ENCODE measurements around the gene MUC5AC.
"Not testable (repeated sequence)": the region's sequence is repeated elsewhere in the genome, so short reads cannot be mapped to it uniquely, and the experiment has no call there.

The MUC5AC gene

DNA sequence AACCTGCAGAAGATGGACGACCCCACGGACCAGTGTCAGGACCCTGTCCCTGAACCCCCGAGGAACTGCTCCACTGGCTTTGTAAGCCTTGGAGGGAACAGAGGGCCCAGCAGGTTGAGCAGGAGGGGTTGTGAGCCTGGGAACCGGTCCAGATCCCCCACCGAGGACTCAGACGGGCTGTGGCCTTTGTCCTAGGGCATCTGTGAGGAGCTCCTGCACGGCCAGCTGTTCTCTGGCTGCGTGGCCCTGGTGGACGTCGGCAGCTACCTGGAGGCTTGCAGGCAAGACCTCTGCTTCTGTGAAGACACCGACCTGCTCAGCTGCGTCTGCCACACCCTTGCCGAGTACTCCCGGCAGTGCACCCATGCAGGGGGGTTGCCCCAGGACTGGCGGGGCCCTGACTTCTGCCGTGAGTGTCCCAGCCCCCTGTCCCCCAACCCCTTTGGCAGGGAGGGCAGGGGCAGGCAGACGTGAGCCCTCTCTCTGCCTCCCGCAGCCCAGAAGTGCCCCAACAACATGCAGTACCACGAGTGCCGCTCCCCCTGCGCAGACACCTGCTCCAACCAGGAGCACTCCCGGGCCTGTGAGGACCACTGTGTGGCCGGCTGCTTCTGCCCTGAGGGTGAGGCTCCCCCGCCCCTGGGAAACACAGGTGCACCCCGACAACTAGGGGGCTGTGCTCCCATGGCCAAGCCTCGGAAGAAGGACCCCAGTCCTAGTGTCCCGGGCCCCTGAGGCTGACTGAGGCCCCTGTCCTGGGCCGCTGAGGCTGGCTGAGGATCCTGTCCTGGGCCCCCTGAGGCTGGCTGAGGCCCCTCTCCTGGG is 6.4 kb downstream of the MUC5AC start:
- TF ChIP-seq, protein P1, sequence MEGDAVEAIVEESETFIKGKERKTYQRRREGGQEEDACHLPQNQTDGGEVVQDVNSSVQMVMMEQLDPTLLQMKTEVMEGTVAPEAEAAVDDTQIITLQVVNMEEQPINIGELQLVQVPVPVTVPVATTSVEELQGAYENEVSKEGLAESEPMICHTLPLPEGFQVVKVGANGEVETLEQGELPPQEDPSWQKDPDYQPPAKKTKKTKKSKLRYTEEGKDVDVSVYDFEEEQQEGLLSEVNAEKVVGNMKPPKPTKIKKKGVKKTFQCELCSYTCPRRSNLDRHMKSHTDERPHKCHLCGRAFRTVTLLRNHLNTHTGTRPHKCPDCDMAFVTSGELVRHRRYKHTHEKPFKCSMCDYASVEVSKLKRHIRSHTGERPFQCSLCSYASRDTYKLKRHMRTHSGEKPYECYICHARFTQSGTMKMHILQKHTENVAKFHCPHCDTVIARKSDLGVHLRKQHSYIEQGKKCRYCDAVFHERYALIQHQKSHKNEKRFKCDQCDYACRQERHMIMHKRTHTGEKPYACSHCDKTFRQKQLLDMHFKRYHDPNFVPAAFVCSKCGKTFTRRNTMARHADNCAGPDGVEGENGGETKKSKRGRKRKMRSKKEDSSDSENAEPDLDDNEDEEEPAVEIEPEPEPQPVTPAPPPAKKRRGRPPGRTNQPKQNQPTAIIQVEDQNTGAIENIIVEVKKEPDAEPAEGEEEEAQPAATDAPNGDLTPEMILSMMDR (IDR thresholded peaks at IDR 0.05; ENCODE audit: low read depth, low read length) = no peak
- no peak for DNase-seq (ENCODE audit: low read depth in 2 of 2)

DNA sequence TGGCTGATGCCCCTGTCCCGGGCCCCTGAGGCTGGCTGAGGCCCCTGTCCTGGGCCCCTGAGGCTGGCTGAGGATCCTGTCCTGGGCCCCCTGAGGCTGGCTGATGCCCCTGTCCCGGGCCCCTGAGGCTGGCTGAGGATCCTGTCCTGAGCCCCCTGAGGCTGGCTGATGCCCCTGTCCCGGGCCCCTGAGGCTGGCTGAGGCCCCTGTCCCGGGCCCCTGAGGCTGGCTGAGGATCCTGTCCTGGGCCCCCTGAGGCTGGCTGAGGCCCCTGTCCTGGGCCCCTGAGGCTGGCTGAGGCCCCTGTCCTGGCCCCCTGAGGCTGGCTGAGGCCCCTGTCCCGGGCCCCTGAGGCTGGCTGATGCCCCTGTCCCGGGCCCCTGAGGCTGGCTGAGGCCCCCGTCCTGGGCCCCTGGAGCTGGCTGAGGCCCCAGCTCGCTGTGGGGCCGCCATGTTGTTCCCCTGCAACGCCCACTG is 7.1 kb downstream of the MUC5AC start:
- not testable (repeated sequence) for DNase-seq (ENCODE audit: low read depth in 2 of 2); H3K4me3 ChIP-seq (replicated peaks in 1 of 2; ENCODE audit: low read depth in 2 of 2, low read length in 2 of 2)

More for the DNA sequence above, 6.4 kb downstream of the MUC5AC start:
- H3K4me3 ChIP-seq (replicated peaks in 1 of 2; ENCODE audit: low read depth in 2 of 2, low read length in 2 of 2) = no peak overlapping the region

DNA sequence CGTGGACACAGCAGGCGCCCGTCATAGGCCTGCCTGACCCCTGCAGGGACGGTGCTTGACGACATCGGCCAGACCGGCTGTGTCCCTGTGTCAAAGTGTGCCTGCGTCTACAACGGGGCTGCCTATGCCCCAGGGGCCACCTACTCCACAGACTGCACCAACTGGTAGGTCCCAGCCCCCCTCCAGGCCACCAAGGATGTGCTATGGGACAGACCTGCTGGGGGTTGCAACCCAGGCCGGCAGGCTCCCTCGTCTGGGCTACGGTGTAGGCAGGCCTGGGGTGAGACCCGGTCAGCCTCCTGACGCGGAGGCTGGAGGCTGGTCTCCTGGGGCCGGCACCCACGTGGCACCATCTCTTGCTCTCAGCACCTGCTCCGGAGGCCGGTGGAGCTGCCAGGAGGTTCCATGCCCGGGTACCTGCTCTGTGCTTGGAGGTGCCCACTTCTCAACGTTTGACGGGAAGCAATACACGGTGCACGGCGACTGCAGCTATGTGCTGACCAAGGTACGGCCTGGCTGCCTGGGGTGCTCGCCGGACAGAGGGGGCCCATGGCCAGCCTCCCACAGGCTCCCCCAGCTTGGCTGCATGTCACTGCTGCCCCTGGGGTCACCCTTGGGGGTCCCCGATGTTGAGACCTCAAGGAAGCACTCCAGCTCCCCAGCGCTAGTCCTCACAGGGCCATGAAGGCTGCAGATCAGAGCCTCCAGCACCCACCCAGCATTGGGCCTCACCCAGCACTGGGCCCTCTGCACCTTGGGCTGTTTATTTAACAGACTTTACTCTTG is 7.7 kb downstream of the MUC5AC start:
- H3K4me3 ChIP-seq (replicated peaks in 1 of 2; ENCODE audit: low read depth in 2 of 2, low read length in 2 of 2) = no peak overlapping the region
- no peak for DNase-seq (ENCODE audit: low read depth in 2 of 2)
- TF ChIP-seq, protein P1 (IDR thresholded peaks at IDR 0.05; ENCODE audit: low read depth, low read length) = no peak

DNA sequence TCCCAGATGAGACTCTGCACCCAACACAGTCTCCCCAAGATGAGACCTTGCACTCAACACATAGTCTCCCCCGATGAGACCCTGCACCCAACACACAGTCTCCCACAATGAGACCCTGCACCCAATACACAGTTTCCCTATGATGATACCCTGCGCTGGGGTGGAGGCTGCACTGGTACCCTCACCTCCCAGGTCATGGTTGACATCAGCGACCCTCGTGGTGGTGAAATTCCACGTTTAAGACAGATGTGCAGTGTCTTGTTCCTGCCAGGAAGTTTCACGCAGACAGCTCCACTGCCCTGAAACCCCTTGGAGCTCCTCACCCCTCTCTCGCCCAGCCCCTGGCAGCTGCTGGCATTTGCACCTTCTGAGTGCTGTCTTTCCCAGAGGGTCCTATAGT is 9.5 kb downstream of the MUC5AC start:
- TF ChIP-seq, protein P1 (IDR thresholded peaks at IDR 0.05; ENCODE audit: low read depth, low read length) = no peak
- no peak overlapping the region for H3K4me3 ChIP-seq (replicated peaks in 1 of 2; ENCODE audit: low read depth in 2 of 2, low read length in 2 of 2)
- DNase-seq (ENCODE audit: low read depth in 2 of 2) = no peak

DNA sequence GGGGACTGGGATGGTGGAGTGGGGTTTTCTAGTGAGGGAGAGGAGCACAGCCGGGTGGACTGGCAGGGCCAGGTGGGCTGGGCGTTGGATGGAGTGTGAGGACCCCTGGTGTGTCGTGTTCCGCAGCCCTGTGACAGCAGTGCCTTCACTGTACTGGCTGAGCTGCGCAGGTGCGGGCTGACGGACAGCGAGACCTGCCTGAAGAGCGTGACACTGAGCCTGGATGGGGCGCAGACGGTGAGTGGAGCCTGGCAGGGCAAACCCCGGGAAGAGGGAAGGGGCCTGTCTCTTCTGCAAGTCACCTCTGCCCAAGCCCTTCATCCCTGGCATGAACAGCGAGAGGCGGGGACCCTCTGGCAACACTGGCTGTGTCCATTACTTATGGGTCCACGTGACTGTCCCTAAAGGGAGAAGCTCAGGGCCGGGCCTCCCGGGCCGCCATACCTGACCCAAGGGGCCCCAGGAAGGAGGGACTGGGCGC is 10.0 kb downstream of the MUC5AC start:
- TF ChIP-seq, protein P1 (IDR thresholded peaks at IDR 0.05; ENCODE audit: low read depth, low read length) = no peak
- DNase-seq (ENCODE audit: low read depth in 2 of 2) = no peak
- H3K4me3 ChIP-seq (replicated peaks in 1 of 2; ENCODE audit: low read depth in 2 of 2, low read length in 2 of 2) = no peak overlapping the region

DNA sequence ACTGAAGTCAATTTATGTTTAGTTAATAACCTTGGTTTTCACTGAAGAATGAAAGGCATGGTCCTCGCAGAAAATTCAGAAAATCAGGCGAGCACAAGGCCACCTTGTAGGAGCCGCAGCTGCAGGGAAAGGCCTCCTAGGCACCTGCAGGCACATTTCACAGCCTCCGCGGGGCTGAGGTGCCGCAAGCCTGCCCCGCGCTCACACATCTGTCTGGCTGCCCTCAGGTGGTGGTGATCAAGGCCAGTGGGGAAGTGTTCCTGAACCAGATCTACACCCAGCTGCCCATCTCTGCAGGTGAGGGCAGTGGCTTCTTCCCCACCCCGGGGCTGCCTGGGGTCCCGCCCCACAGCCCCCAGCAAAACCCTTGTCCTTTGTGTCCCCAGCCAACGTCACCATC is 10.5 kb downstream of the MUC5AC start:
- TF ChIP-seq, protein P1 (IDR thresholded peaks at IDR 0.05; ENCODE audit: low read depth, low read length) = no peak
- no peak overlapping the region for H3K4me3 ChIP-seq (replicated peaks in 1 of 2; ENCODE audit: low read depth in 2 of 2, low read length in 2 of 2)
- no peak for DNase-seq (ENCODE audit: low read depth in 2 of 2)

DNA sequence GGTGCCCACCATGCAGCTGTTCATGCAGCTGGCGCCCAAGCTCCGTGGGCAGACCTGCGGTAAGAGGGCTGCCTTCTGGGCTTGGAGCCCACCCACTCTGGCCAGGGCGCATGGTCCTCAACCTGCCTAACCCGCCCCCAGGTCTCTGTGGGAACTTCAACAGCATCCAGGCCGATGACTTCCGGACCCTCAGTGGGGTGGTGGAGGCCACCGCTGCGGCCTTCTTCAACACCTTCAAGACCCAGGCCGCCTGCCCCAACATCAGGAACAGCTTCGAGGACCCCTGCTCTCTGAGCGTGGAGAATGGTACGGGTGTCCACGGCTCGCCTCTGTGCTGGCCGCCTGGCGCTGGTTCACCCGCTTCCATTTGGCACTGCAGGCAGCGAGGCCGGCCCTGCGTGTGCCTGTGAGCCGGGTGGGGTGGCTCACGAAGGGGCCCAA is 11.0 kb downstream of the MUC5AC start:
- TF ChIP-seq, protein P1 (IDR thresholded peaks at IDR 0.05; ENCODE audit: low read depth, low read length) = no peak
- no peak for DNase-seq (ENCODE audit: low read depth in 2 of 2)
- no peak overlapping the region for H3K4me3 ChIP-seq (replicated peaks in 1 of 2; ENCODE audit: low read depth in 2 of 2, low read length in 2 of 2)

All from cardiac fibroblast (primary cell).